Activated naive CD4-positive, alpha-beta T cell treated with anti-CD3 and anti-CD28 coated beads, Interleukin-2, amount 50 U/mL, for 24 hours (primary cell): ENCODE results near the gene OAF.

Experiments
- H3K27ac Mint-ChIP-seq: one replicate; pipeline ENCODE4 v1.8.0; 2021; ENCODE audit warnings: mild to moderate bottlenecking, mixed read lengths
- H3K27me3 Mint-ChIP-seq: one replicate; pipeline ENCODE4 v1.8.0; 2021; ENCODE audit warnings: mixed read lengths
- H3K36me3 Mint-ChIP-seq: one replicate; pipeline ENCODE4 v1.8.0; 2021; ENCODE audit warnings: mixed read lengths
- H3K4me1 Mint-ChIP-seq: one replicate; pipeline ENCODE4 v1.8.0; 2021; ENCODE audit warnings: mixed read lengths
- H3K4me3 Mint-ChIP-seq: one replicate; pipeline ENCODE4 v1.8.0; 2021; ENCODE audit warnings: mild to moderate bottlenecking, mixed read lengths
- H3K9me3 Mint-ChIP-seq: one replicate; pipeline ENCODE4 v1.8.0; 2021; ENCODE audit warnings: mixed read lengths

The OAF gene

GRCh38 chr11:120192831-120193625, 17.8 kb upstream of the OAF start:
- H3K4me1 Mint-ChIP-seq = no peaks in the 10 kb centered on the region
- no peaks in the 10 kb centered on the region for H3K36me3 Mint-ChIP-seq
- no peaks in the 10 kb centered on the region for H3K27me3 Mint-ChIP-seq
- H3K9me3 Mint-ChIP-seq = no peaks in the 10 kb centered on the region
- H3K4me3 Mint-ChIP-seq = no peak overlapping the region
- no peak overlapping the region for H3K27ac Mint-ChIP-seq

GRCh38 chr11:120194166-120194565, 16.7 kb upstream of the OAF start:
- H3K4me3 Mint-ChIP-seq = no peak overlapping the region
- no peaks in the 10 kb centered on the region for H3K36me3 Mint-ChIP-seq
- H3K27me3 Mint-ChIP-seq = no peaks in the 10 kb centered on the region
- no peaks in the 10 kb centered on the region for H3K4me1 Mint-ChIP-seq
- H3K27ac Mint-ChIP-seq = no peak overlapping the region
- no peaks in the 10 kb centered on the region for H3K9me3 Mint-ChIP-seq

GRCh38 chr11:120195601-120196320, 15.1 kb upstream of the OAF start:
- Mint-ChIP-seq H3K36me3 (no peaks in the 10 kb centered on the region), H3K4me3 (no peak overlapping the region), H3K27me3 (no peaks in the 10 kb centered on the region), H3K27ac (no peak overlapping the region), H3K9me3 (no peaks in the 10 kb centered on the region), H3K4me1 (no peaks in the 10 kb centered on the region)

GRCh38 chr11:120196826-120197225, 14.0 kb upstream of the OAF start:
- H3K9me3 Mint-ChIP-seq = no peaks in the 10 kb centered on the region
- H3K27me3 Mint-ChIP-seq = no peaks in the 10 kb centered on the region
- H3K36me3 Mint-ChIP-seq = no peaks in the 10 kb centered on the region
- no peak overlapping the region for H3K27ac Mint-ChIP-seq
- no peak overlapping the region for H3K4me3 Mint-ChIP-seq
- H3K4me1 Mint-ChIP-seq = no peaks in the 10 kb centered on the region

- no peaks in the 10 kb centered on the region for H3K9me3 Mint-ChIP-seq
- H3K4me3 Mint-ChIP-seq = no peak overlapping the region
- no peaks in the 10 kb centered on the region for H3K4me1 Mint-ChIP-seq
- H3K27me3 Mint-ChIP-seq = no peaks in the 10 kb centered on the region
- H3K27ac Mint-ChIP-seq = no peak overlapping the region
- no peaks in the 10 kb centered on the region for H3K36me3 Mint-ChIP-seq
Measured at GRCh38 chr11:120197251-120197891, 13.5 kb upstream of the OAF start.

GRCh38 chr11:120197977-120198376, 12.9 kb upstream of the OAF start:
- Mint-ChIP-seq H3K9me3 (no peaks in the 10 kb centered on the region), H3K4me3 (no peak overlapping the region), H3K36me3 (no peaks in the 10 kb centered on the region), H3K27me3 (no peaks in the 10 kb centered on the region), H3K4me1 (no peaks in the 10 kb centered on the region), H3K27ac (no peak overlapping the region)

GRCh38 chr11:120198403-120198786, 12.4 kb upstream of the OAF start:
- no peak overlapping the region for H3K4me3 Mint-ChIP-seq
- H3K36me3 Mint-ChIP-seq = no peaks in the 10 kb centered on the region
- no peaks in the 10 kb centered on the region for H3K9me3 Mint-ChIP-seq
- H3K4me1 Mint-ChIP-seq = no peaks in the 10 kb centered on the region
- H3K27me3 Mint-ChIP-seq = no peaks in the 10 kb centered on the region
- no peak overlapping the region for H3K27ac Mint-ChIP-seq

GRCh38 chr11:120198787-120199469, 11.9 kb upstream of the OAF start:
- no peaks in the 10 kb centered on the region for H3K36me3 Mint-ChIP-seq
- no peak overlapping the region for H3K27ac Mint-ChIP-seq
- no peaks in the 10 kb centered on the region for H3K27me3 Mint-ChIP-seq
- no peaks in the 10 kb centered on the region for H3K9me3 Mint-ChIP-seq
- no peak overlapping the region for H3K4me3 Mint-ChIP-seq
- no peaks in the 10 kb centered on the region for H3K4me1 Mint-ChIP-seq

GRCh38 chr11:120199613-120200012, 11.2 kb upstream of the OAF start:
- H3K4me3 Mint-ChIP-seq = no peak overlapping the region

GRCh38 chr11:120200677-120201076, 10.2 kb upstream of the OAF start:
- H3K27me3 Mint-ChIP-seq = no peaks in the 10 kb centered on the region
- no peak overlapping the region for H3K27ac Mint-ChIP-seq
- no peaks in the 10 kb centered on the region for H3K36me3 Mint-ChIP-seq
- H3K4me3 Mint-ChIP-seq = no peak overlapping the region
- H3K4me1 Mint-ChIP-seq = no peaks in the 10 kb centered on the region
- H3K9me3 Mint-ChIP-seq = no peaks in the 10 kb centered on the region

More at GRCh38 chr11:120199613-120200012, 11.2 kb upstream of the OAF start:
- no peaks in the 10 kb centered on the region for H3K27me3 Mint-ChIP-seq
- no peaks in the 10 kb centered on the region for H3K36me3 Mint-ChIP-seq
- H3K4me1 Mint-ChIP-seq = no peaks in the 10 kb centered on the region
- no peak overlapping the region for H3K27ac Mint-ChIP-seq
- H3K9me3 Mint-ChIP-seq = no peaks in the 10 kb centered on the region

GRCh38 chr11:120201653-120202052, 9.2 kb upstream of the OAF start:
- Mint-ChIP-seq H3K4me3 (no peak overlapping the region), H3K36me3 (no peaks in the 10 kb centered on the region), H3K4me1 (no peaks in the 10 kb centered on the region), H3K27ac (no peak overlapping the region), H3K9me3 (no peaks in the 10 kb centered on the region), H3K27me3 (no peaks in the 10 kb centered on the region)

- Mint-ChIP-seq H3K36me3 (no peaks in the 10 kb centered on the region), H3K4me3 (no peak overlapping the region), H3K4me1 (no peaks in the 10 kb centered on the region), H3K27ac (no peak overlapping the region), H3K9me3 (no peaks in the 10 kb centered on the region), H3K27me3 (peaks cover 3% of the 10 kb centered on the region)
Measured at GRCh38 chr11:120203626-120204025, 7.2 kb upstream of the OAF start.

- Mint-ChIP-seq H3K27ac (no peak overlapping the region), H3K4me1 (peaks cover 9% of the 10 kb centered on the region), H3K4me3 (no peak overlapping the region), H3K27me3 (peaks cover 3% of the 10 kb centered on the region), H3K36me3 (no peaks in the 10 kb centered on the region), H3K9me3 (no peaks in the 10 kb centered on the region)
Measured at GRCh38 chr11:120205596-120206161, 5.2 kb upstream of the OAF start.

- no peak overlapping the region for H3K4me3 Mint-ChIP-seq
- H3K4me1 Mint-ChIP-seq = peaks cover 19% of the 10 kb centered on the region
- no peaks in the 10 kb centered on the region for H3K9me3 Mint-ChIP-seq
- H3K27ac Mint-ChIP-seq = no peak overlapping the region
- peaks cover 3% of the 10 kb centered on the region for H3K27me3 Mint-ChIP-seq
- no peaks in the 10 kb centered on the region for H3K36me3 Mint-ChIP-seq
Measured at GRCh38 chr11:120207512-120207911, 3.3 kb upstream of the OAF start.

- peak overlapping the region; percentile 47 for H3K4me3 Mint-ChIP-seq
- peaks cover 3% of the 10 kb centered on the region for H3K27me3 Mint-ChIP-seq
- H3K27ac Mint-ChIP-seq = peak overlapping the region; percentile 25
- no peaks in the 10 kb centered on the region for H3K36me3 Mint-ChIP-seq
- H3K9me3 Mint-ChIP-seq = no peaks in the 10 kb centered on the region
- H3K4me1 Mint-ChIP-seq = peaks cover 25% of the 10 kb centered on the region
Measured at GRCh38 chr11:120208001-120208441, 2.8 kb upstream of the OAF start.
